CD4-positive, alpha-beta T cell treated with Interleukin-10 for 1 hour (primary cell): ENCODE measurements around the gene DPP10.
"Not testable (repeated sequence)": the region's sequence is repeated elsewhere in the genome, so short reads cannot be mapped to it uniquely, and the experiment has no call there.

Experiments
- DNase-seq: peaks from one replicate; pipeline ENCODE4 v3.0.0-alpha.2; 2020

Gene DPP10

DNA sequence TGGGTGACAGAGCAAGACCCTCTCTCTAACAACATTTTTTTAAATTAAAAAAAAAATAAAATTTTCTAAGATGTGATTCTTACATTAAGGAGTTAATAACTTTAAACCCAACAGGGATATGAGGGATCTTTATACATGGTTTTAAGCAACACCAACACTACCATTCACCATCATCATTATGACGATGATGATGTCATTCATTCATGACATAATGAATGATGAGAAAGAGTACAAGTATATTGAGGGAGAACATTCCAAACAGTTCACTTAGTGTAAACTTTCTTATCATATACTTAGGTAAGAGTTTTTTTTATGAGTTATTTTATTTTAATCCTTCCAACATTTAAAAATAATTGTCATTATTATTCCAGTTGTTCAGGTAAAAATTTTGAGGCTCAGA, 863.3 kb downstream of the DPP10 start:
- no peak for DNase-seq

DNA sequence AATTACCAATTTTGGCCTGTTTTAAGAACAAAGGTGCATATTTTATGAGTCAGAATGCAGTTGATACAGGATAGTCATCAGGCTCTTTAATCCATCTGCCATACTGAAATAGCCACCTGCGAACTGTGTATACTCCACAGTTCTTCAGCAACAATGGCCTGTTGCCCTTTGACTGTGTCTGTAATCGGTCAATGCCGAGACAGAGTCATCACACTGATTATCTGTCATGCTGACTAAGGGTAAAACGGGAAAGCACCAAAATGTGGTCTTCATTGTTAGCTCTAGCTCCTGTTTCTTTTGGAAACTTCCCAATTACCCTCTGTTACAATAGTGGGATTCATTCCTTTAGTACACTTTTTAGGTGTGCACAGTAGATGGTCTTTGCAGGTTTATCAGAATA, 871.7 kb downstream of the DPP10 start:
- no peak for DNase-seq

DNA sequence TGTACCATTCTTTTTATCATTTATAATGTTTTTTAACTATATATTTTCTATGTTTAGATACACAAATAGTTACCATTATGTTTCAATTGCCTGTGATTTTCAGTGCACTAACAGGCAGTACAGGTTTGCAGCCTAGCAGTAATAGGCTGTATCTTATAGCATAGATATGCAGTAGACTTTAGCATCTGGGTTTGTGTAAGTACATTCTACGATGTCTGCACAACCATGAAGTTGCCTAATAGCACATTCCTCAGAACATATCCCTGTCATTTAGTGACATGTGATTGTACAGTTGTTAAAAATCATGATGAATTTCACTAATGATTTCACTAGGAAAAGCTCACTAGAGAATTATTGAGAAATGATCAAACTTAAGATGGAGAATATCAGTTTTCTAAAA, 884.6 kb downstream of the DPP10 start:
- no peak for DNase-seq

DNA sequence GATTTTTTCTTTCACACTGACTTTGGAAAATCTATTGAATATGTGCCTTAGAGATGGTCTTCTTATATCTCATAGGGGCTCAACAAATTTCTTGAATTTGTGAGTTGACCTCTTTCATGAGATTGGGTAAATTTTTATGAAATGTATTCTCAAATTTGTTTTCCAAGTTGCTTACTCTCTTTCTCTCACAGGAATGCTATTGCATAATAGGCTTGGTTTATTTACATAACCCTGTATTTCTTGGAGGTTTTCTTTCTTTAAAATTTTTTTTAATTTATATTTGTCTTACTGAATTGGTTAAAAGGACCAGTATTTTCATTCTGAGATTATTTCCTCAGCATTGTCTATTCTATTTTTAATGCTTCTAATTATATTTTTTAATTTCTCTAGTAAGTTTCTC, 917.1 kb downstream of the DPP10 start:
- DNase-seq = no peak

DNA sequence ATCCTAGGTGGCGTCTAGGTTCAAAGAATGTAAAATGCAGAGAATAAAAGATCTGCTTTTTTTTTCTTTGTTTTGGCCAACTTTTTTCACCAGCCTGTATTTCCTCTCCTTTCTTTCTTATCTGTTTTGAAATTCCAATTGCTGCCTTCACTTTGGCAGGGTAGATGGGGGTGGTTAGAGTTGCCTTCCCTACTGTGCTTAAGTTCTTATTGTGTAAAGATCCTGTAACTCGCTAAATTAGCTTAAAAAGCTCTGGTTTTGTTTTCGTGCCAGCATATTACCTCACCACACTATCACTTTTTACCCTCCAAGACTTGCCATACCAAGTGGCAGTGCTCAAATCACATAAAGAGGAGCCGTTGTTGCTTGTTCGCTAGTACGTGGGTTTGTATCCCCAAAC, 921.7 kb downstream of the DPP10 start:
- DNase-seq = no peak

DNA sequence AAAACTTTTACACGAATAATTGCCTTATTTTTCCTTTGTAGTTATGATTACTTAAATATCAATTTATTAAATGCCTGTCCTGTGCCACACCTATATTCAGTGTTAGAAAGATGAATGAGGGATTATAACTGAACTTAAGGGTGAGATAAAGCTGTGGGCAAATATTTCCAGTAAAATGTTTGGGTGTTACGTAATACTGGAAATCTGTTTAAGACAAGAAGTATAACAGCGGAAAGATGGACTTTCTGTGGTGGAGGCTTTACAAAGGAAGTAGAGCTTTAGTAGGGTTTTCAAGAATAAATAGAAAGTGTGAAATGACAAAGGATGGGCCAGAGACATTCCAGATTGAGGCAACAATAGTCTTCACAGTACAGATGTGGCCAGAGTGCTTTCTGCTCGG, 927.0 kb downstream of the DPP10 start:
- no peak for DNase-seq

DNA sequence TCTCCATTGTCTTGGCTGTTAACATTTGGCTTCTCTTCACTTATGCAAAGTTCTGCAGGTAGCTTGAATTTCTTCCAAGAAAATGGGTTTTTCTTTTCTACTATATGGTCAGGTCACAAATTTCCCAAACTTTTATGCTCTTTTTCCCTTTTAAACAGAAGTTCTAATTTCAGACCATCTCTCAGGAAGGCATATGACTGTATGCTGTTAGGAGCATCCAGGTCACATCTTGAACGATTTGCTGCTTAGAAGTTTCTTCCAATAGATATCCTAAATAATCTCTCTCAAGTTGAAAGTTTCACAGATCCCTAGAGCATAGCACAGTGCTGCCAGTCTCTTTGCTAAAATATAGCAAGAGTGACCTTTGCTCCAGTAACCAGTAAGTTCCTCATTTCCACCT, 932.5 kb downstream of the DPP10 start:
- DNase-seq = no peak

DNA sequence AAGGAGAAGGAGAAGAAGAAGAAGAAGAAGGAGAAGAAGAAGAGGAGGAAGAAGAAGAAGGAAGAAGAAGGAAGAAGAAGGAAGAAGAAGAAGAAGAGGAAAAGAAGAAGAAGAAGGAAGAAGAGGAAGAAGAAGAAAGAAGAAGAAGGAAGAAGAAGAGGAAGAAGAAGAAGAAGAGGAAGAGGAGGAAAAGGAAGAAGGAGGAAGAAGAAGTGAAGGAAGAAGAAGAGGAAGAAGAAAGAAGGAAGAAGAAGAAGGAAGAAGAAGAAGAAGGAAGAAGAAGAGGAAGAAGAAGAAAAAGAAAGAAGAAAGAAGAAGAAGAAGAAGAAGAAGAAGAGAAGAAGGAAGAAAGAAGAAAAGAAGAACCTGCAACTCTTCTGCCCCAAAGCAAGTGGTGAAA, 942.0 kb downstream of the DPP10 start:
- no peak for DNase-seq

DNA sequence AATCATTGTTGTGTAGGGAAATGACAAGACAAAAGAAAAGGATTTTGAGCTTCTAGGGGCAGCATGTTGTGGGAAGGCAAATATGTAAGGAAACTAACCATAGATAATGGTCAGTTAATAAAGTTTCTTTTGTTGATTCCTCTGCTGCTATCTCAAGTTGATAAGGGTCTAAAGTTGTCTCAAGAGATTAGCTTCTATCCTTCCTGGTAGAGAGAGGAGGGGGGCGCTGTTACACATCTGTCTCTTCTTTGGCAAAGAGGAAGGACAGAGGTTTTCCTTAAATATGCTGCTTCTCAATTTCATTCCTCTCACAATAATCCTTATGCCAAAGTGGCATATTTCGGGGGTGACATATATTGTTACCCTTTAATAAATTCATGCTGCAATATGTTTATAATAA, 944.0 kb downstream of the DPP10 start:
- DNase-seq = no peak

DNA sequence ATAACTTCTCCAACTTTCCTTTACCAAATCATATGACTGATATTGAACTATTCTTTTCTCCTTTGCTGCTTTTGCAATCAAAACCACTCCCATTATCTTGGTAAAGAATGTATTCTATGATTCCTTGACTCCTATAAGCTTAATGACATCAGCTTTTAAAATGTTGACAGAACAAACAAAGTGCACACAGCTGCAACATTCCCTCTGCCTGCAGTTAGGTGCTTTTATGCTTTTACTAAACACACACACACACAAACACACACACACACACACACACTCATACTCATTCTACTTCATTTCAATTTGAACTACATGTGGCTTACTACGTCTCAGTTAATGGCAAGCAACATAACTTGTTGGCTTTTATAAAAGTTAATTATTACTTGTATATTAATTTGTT, 946.6 kb downstream of the DPP10 start:
- no peak for DNase-seq

DNA sequence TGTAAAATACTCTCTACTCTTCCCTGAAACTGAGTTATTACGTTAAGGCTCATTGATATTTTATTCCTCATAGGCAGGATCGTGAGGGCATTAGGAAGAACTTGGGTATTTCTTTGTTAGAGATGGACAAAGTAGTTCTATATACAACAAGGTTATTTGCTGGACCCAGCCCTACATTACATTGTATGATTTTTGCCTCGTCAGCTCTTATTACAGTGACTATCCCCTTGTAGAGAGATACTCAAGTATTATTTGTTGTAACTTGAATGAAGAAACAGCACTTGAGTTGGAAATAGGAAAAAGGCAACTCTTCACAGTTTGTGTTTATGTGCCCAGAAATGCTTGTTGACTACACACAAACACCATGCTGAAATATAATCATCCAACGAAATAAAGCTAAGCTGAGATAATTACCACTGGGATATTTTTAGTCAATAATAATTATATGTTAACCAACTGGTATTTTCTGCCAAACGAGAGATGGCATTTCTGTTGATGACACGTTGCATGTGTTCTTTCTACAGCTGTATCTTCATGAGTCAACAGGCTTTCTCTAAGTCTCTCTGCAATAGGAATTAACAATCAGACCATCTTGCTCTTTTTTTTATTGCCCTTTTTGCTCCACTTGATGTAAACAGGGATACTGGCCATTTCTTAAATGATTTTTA, 947.6 kb downstream of the DPP10 start:
- DNase-seq = no peak

DNA sequence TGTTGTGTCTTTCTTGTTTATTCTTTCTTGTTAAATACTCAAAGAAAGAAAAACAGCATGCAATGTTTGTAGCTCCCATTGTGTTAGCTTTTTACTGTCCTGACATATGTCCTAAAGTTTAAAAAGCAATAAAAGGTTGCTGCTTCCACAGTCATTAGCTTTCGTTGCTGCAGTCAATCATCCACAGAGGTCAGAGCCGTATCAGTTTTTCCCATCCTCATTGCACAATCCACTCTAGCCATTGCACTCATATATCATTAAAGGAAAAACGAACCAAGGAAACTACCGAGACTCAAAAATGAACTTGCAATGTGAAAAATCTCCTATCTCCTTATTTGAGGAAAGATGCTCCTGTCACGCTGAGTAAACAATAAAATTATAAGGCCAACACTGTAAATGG, 954.1 kb downstream of the DPP10 start:
- DNase-seq = no peak

DNA sequence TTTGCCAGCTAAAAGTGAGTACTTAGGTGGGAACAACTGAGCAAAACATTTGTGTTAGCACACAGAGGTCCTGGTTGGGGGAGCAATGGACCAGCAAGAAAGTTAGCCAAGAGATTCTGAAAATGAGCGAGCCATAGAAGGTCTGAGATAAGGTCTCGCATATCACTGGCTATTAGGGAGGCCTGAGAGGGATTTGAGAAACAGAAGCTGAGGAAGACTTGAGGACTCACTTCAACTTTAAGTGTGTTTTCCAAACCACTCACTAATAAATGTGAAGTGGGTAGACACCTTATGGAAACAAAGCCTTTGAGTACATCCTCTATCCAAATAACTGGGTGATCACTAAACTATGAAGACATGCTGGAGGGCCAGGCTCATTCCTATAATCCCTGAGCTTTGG, 958.5 kb downstream of the DPP10 start:
- DNase-seq = no peak

DNA sequence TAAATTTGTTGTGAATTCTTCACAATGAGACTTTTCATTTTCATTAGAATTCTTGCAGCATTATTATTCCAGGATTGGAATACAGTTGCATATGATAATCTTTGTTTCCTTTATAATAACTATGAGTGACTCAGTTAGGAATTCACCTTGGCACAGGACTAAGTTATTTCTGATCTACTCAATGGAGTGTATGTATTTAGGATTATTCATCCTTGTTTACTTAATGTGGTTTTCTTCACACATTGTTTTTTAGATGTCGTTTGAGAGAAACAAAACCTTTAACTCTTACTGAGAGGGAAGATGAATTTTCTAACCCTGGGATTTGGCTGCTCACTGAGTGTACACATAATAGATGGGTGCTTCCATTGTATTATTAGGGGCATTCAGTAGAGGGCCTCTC, 970.1 kb downstream of the DPP10 start:
- DNase-seq = no peak

DNA sequence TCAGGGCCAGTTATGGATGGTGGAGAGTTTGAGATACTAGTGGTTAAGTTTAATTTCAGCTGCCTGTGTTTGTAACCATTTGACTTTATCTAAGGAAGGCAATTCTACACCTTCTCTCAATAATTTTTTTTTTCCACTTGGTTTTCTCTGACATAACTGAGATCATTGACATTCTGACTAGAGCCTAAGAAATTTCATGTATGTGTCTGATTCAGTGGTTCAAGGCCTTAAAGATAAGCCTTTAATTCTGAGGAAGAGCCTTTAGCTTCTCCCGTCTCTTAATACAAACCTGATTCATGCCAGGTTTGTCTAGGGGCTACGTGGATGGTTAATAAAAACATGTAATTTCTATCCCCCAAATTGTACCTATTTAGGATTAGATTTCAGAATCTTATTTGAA, 971.4 kb downstream of the DPP10 start:
- no peak for DNase-seq

DNA sequence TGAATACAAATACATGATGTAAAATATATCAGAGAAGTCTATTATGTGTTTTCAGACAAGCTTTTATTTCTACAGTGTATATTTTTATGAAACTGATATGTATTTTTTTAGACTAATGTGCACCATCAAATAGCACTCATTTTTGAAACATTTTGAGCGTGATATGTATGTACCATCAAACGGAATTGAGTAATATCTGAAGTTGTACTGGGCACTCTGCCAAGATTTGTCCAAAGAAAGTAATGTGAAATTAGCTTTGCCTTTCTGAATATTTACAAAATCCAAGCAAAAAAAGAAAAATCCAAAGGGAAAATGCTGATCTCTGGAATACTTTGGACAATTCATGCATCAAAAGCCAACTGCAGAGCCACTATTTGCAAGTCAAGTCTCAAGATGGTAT, 972.0 kb downstream of the DPP10 start:
- no peak for DNase-seq

DNA sequence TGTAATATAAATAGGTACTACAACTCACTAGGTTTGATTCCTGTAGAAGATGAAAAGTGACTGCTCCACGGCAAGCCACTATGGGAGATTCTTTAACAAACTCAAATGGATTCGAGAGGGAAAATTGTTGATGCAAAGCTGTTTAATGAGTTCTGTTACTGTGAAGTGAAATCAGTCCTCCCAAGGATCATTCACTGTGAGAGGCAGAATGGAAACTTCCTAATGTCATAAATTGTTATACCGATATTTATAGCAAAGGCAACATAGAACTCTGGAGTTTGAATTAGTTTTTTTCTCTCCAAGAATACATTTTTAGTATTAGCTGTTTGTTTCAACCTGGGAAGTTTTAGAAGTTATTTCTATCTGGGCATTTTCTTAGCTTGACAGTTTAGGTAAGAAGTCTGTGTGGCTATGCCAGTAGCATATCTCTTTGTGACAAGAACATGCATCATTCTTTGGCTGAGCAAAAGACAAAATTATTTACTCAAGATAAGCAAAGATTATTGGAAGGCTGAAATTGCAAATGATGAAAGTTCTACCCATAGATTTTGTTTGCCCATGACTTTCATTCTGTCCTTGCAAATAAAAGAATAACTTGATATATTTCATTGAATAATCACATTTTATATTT, 979.7 kb downstream of the DPP10 start:
- no peak for DNase-seq

DNA sequence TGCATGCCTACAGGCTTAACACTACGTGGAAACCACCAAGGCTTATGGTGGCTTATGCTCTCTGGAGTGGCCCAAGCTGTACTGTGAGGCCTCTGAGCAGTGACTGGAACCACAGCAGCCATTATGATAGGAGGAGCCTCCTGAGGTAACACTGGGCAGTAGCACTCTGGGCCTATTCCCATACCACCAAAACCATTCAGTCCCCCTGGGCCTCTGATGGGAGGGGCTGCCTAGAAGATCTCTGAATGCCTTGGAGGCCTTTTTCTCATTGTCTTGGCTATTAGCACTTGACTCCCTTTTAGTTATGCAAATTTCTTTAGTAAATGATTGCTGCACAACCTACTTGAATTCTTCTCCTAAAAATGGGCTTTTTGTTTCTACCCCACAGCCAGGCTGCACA, 985.0 kb downstream of the DPP10 start:
- DNase-seq = no peak

DNA sequence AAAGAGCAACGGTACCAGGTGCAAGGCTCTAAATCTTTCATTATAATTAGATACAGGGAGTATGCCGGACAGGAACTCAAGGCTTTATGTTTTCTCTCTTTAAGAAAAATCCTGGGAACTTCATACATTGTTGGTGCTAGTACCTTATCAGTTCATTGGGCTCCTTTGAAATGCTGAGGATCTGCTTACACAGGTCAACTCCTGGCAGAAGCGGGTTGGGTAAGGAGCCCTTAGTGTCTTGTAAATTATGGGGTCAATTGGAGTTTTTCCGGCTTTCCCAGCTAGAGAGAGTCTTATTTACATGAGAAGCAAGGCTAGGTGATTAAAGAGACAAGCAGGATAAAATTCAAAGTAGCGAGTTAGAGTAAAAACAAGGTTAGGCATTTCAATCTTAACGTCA, 998.3 kb downstream of the DPP10 start:
- not testable (repeated sequence) for DNase-seq

DNA sequence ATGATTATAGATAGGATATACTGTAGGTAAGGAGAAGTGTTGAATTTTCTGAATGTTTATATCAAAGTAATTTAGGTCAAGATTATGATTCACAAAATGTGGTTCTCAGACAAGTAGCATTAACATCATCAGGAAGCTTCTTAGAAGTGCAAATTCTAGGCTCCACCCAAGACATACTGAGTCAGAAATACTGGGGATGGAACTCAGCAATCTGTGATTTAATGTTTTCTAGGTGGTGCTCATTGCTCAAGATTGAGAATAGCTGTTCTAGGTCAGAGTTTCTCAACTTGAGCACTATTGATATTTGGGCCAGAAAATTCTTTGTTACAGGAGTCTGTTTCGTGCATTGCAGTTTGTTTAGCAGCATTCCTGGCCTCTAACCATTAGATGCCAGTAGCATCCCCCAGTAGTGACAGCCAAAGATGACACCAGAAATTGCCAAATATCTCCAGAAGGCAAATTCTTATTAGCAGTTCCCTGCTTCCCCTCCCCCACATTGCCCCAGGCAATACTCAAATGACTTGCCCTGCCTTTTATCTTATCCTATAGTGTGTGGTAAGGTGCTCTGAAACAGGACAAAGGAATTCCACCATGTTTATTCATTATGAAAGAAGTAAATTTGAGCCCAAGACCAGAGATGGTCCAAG, 1001.2 kb downstream of the DPP10 start:
- DNase-seq = no peak

DNA sequence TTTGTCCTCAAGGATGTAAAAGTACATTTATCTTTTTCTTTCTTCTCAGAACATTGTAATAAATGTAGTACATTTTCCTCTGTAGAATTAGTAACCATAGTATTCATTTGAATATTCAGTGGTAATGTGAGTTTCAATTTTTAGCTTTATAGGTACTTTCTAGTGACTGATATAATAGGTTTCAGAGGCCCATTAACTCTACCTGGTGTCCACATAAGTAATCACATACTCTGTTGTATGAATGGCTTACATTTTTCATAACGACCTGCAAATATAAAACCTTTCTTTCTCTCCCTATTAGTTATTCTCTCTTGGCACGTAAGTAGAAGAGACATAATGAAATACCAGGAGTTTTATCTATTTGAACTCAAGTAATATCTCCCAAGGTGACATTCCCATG, 1017.6 kb downstream of the DPP10 start:
- no peak for DNase-seq

DNA sequence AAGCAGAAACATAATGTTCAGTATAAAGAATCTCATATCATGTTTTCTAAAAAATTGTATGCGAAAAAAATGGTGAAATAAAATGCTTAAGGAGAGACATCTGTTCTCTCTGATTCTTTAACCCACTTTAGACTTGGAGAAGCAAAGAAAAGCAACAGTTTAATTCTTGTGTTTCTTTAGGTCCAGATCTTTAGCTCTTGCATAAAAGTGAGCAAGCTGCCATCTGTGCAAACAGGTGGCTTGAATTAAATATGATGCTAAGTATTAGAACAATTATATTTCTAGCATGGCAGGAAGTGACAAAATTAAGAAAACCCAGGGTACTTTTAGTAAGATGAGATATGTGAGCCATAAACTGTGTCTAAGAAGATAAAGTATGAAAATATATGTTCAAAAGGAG, 1038.3 kb downstream of the DPP10 start:
- no peak for DNase-seq

DNA sequence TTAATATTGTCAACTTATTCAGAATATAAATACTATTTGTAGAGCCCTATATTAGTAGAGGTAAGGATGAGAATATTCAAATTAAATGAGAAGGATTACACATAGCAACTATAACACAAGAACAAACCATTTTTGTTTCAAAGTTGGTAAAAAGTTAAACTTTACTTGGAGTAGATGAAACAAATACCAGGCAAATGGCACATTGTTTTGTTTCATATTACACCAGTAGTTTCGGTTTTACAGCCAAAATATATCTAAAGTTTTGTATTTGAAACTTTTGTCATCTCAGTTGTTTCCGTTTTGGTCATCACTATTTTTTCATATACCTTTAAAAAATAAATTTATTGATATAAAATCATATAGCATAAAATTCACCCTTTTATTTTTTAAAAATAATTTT, 1039.4 kb downstream of the DPP10 start:
- no peak for DNase-seq

DNA sequence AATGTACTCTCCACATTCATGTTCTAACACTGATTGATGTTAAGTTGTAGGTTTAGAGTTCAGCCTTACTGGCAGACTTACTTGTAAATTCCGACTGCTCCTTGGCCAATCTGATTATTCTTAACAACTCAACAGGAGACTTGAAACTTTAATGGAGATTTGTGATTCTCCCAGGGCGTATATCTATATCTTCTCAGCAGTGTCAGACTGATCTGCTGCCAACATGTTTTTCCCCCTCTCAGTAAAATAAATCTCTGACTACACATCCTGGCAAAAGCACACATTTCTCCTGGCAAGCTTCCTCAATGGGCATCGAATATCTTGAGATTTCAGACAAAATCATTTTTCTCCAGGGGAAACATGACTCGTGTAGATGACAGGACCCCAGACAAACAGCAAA, 1041.2 kb downstream of the DPP10 start:
- no peak for DNase-seq

DNA sequence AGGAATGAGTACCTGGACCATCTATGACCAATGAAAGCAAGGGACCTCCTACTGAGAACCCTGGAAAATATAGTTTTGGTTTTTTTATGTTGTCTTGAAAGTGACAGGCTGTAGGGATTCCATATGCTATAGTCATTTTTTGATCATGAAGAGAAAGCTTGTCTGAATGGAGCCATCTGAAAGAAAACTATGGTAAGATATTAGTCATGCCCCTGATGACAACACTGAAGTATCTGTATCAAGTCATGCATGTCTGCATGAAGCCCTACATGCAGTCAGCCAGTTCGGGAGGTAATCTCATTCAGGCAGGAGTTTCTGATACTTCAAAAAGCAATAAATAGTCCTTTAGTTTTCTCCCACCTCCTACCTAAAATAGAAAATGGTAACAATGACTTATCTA, 1042.0 kb downstream of the DPP10 start:
- no peak for DNase-seq
